ENCODE measurements around the gene NTM.
A peak's percentile ranks its signal among the peaks of the same experiment; 100 is the strongest.

NTM gene

GRCh38 chr11:131980888-131981668 is 610.7 kb downstream of the NTM start:
- no peak for TF ChIP-seq CTCF (IDR thresholded peaks at IDR 0.05; ENCODE audit: low read depth, low read length)
- DNase-seq (ENCODE audit: extremely low read depth, low read depth): no peak

GRCh38 chr11:131982154-131982553 is 611.7 kb downstream of the NTM start:
- DNase-seq (ENCODE audit: extremely low read depth, low read depth): no peak
- no peak for TF ChIP-seq CTCF (IDR thresholded peaks at IDR 0.05; ENCODE audit: low read depth, low read length)

- no peak for TF ChIP-seq CTCF (IDR thresholded peaks at IDR 0.05; ENCODE audit: low read depth, low read length)
- peak; percentile 60 for DNase-seq (ENCODE audit: extremely low read depth, low read depth)
Observed at GRCh38 chr11:131985846-131986301, 615.5 kb downstream of the NTM start.

- no peak for TF ChIP-seq CTCF (IDR thresholded peaks at IDR 0.05; ENCODE audit: low read depth, low read length)
- no peak for DNase-seq (ENCODE audit: extremely low read depth, low read depth)
Observed at GRCh38 chr11:131987703-131988102, 617.3 kb downstream of the NTM start.

GRCh38 chr11:131991606-131992005 is 621.2 kb downstream of the NTM start:
- TF ChIP-seq CTCF (IDR thresholded peaks at IDR 0.05; ENCODE audit: low read depth, low read length): no peak
- DNase-seq (ENCODE audit: extremely low read depth, low read depth): no peak

- no peak for DNase-seq (ENCODE audit: extremely low read depth, low read depth)
Observed at GRCh38 chr11:131993246-131993645, 622.8 kb downstream of the NTM start.

More at GRCh38 chr11:131993246-131993645, 622.8 kb downstream of the NTM start:
- no peak for TF ChIP-seq CTCF (IDR thresholded peaks at IDR 0.05; ENCODE audit: low read depth, low read length)

All from AG09319 (cell line).